Activated gamma-delta T cell treated with anti-CD3 and anti-CD28 coated beads, Interleukin-2, amount 50 U/mL, for 16 hours (primary cell): ENCODE data around the gene MPI.
A peak's percentile ranks its signal among the peaks of the same experiment; 100 is the strongest.
"Not testable (repeated sequence)": the region's sequence is repeated elsewhere in the genome, so short reads cannot be mapped to it uniquely, and the experiment has no call there.

Experiments used
- DNase-seq: peaks from one replicate; pipeline ENCODE4 v3.0.0-alpha.2; 2020; ENCODE audit warnings: low read depth

The MPI gene

DNA sequence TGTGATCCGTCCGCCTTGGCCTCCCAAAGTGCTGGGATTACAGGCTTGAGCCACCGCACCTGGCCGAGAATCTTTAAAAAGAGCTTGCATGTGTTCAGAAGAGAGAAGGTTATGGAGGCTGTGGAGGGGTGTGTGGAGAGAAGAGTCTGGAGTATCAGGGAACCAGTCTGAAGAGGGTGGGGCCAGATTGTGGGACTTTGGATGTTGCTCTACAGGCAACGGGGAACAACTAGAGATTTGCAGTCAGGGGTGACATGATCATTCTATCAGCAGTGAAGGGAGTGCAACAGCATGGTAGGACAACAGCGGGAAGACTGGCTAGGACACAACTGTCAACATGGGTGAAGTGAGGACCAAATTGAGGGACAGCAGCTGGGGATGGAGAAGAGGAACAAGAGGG, 25.5 kb upstream of the MPI start:
- no peak for DNase-seq

DNA sequence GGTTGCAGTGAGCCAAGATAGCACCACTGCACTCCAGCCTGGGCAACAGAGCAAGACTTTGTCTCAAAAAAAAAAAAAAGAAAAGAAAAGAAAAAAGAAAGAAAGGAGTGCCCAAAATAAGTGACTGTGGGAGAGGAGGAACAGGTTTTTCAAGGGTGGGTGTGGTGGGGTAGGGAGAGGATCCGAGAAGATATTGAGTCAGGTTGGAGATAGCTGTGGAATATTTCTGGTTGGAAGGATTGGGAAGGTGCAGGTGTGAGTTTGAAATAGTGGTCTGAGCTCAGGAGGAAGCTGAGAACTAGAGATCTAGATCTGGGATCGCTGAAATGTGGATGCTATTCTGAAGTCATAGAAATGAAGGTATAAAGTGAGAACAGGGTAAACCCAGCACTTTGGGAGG, 24.5 kb upstream of the MPI start:
- no peak for DNase-seq

- DNase-seq: no peak
These were observed 23.8 kb upstream of the MPI start for GRCh38 chr15:74866090-74866489.

- no peak for DNase-seq
These were observed 22.3 kb upstream of the MPI start for GRCh38 chr15:74867466-74868038.

GRCh38 chr15:74868059-74868458, 21.8 kb upstream of the MPI start:
- DNase-seq: no peak

DNA sequence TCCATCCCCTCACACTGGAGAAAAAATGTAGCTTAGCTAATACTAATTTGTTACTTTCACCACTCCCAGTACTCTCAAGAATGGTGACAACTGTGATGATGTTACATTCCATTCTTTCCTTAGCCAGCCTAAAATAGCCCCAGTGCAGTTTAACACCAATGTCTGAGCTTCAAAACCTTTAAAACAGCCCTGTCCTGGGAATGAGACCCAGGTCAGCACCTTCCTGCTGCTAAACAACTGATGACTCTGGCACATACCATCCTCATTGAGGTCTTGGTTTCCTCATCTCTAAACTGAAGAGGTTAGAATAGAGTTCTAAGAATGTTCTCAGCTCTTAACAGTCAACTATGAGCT, 20.5 kb upstream of the MPI start:
- DNase-seq: no peak

DNA sequence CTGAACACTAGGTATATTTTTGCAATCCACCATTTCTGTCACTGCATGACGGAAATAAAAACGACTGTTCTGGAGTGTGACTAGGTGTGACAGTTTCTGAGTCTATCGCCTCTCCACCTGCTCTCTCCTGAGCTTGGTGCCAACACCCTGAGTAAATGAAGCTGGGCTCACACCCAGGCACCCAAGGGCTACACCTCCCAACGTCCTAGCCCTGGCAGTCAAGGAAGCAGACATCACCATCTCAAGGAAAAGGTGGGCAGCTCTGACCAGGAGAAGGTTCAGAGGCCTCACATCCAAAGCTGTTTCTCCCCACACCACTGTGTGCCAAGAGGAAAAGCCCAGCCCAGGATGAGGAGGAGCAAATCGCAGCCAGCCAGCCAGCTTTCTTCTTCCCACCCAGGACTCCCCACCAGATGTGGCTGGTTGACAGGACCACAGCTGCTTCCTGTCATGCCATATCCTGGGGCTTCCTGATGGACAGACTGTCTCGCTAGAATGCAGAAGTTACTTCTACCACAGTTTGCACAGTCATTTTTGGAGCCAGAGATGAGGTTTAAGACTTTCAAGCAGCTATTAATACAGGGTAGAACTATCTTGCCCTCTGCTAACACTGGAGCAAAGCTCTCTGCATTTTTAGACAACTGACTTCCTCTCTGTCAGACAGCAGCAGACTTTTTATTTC, 20.0 kb upstream of the MPI start:
- no peak for DNase-seq

DNA sequence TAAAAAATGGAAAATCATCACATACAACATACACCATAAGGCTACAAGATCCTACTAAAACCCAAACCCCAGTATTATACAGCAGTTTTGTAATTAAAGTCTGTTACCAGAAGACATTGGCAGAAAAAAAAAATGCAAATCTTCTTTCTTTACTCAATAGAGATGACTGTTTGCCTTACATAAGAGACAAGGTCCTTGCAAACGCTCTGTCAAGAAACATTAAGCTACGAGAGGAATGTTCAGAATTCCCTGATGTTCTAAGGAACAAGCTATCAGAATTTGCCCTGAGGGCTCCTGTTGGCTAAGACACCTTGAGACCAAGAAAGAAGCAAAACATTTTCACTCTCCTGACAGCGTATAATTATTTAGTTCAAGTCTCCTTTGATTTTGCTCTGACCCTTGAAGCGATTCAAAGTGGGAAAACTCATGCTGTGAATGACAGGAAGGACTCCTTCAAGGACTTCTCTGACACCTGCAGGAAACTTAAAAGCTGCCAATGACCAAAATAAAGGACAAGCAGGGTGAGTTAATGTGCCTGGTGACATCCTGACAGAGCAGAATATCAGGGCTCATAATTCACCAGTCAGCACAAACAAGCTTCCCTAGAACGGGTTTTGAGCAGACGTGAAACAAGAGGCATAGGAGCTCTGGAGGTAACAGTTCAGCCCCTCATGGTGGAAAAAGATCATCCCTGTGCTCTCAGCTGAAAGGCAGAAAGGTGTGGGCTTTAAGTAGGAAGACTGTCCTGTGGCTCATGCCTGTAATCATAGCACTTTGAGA, 19.2 kb upstream of the MPI start:
- DNase-seq: no peak

DNA sequence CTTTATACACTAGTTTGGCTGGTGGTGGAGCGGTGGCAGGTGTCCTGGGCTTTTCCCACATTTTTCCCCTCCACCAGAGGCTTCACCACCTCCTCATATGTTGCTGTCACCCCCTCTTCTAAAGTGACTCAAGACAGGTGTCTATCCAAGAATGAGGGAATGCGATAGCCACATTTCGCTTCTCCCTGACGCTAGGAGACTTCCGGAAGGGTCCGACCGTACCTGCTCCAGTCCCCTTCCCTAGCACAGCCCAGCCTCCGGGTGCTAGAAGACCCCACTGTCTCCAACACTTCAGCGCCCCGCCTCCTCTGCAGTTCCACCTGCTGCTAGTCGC, 17.2 kb upstream of the MPI start:
- DNase-seq: no peak

DNA sequence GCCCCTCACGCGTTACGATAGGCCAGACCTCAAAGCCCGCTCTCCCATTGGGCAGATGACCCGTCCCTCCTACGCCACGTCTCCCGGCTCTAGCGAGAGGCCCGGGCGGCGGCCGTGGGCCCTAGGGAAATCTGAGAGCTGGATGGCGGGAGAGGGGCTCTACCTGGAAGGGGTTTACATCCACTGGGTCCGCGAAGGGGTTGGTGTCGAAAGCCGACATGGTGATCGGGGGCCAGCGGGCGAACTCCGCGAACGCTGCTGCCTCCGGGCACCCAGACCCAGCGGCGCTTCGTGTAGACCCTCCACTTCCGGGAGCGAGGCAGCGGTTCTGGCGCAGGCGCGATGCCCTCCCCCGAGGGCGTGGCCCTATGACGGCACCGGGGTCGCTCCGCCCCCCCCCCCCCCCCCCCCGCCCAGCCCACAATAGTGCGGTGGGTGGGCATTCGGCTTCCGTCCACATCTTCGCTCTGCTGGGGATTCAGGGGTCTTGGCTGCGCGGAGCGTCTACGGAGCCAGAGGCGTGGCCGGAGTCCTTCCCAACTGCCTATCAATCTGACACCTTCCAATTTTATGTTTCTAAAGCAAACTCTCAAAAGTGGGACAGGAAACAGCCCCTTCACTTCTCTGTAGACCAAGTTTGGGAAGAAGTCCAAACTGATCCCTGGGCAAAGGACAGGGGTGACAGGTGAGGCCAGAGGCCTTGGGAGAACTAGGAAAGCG, 16.6 kb upstream of the MPI start, which contains the start of gene SCAMP2:
Gene SCAMP2 (minus strand): TSS at position 330 of the 720 bp plus-strand sequence. CDS start 110 bp downstream, at position 220.
- DNase-seq: peak; percentile 83

DNA sequence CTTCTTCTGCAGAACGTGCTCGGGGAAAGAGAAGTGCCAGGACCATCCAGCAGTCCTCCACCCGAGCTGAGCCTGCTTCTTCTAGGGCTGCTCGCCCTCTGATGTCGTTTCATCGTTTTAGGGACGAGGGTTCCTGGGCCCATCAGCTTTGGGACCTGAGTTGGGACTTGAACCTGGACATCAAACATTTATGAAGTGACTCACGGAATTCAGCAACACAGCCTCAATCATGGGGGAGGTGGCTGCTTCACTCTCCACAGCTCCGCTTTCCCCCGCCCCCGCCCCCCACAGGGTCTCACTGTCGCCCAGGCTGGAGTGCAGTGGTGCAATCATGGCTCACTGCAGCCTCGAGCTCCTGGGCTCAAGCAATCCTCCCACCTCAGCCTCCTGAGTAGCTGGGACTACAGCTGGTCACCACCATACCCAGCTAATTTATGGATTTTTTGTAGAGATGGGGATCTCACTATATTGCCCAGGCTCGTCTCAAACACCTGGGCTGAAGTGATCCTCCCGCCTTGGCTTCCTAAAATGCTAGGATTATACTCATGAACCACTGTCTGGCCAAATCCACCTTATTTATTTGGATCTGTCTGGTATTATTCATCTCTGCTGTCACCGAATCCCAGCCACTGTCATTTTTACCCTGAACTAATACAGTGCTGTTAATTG, 16.0 kb upstream of the MPI start:
- no peak for DNase-seq

DNA sequence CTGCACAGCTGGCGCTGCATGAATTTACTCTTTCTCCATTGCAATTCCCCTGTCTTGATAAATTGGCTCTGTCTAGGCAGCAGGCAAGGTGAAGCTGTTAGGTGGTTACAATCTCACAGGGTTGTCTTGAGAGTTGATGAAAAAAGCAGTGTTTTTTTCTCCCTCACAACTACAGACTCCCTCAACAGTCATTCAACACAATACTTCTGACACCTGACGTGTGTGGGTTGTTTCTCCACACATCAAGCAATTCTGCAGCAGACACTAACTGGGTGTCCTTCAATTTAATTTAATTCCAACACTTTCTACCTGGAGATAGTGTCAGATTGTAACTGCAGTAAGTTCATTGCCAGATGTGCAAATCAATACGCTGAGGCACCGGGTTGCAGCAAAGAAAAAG, 11.6 kb upstream of the MPI start:
- DNase-seq: no peak

DNA sequence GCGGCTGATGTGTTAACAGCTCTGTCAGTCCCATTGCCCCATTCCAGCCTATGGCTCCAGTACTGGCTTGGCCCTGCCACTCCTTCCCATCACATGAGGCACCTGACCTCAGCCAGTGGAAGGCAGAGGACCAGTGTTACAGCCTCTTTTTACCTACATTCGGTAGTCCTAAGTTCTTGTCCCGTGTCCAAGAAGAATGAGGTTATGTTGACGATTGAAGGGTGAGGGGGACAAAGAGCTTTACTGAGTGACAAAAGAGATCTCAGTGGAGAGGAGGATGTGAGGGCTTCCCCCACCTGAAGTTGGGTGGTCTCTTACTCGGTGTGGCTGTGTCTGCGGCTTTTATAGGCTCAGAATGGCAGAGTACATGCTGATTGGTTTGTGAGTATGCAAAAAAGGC, 7.3 kb upstream of the MPI start:
- DNase-seq: no peak

GRCh38 chr15:74884428-74885223, 5.2 kb upstream of the MPI start:
- no peak for DNase-seq

GRCh38 chr15:74885461-74885860, 4.4 kb upstream of the MPI start:
- DNase-seq: no peak

DNA sequence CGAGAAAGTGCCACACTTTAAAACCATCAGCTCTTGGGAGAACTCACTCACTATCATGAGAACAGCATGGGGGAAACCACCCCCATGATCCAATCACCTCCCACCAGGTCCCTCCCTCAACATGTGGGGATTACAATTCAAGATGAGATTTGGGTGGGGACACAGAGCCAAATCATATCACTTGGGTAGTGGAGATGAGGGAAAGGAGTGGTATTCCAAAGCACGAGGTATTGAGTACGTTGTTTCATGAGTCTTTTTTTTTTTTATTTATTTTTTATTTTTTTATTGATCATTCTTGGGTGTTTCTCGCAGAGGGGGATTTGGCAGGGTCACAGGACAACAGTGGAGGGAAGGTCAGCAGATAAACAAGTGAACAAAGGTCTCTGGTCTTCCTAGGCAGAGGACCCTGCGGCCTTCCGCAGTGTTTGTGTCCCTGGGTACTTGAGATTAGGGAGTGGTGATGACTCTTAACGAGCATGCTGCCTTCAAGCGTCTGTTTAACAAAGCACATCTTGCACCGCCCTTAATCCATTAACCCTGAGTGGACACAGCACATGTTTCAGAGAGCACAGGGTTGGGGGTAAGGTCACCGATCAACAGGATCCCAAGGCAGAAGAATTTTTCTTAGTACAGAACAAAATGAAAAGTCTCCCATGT, 2.2 kb upstream of the MPI start:
- DNase-seq: not testable (repeated sequence)

- no peak for DNase-seq
These were observed 1.1 kb upstream of the MPI start for GRCh38 chr15:74888716-74889115.

- no peak for DNase-seq
These were observed 406 bp upstream of the MPI start for GRCh38 chr15:74889390-74889882.

- DNase-seq: no peak
These were observed 771 bp downstream of the MPI start for GRCh38 chr15:74890665-74890960.

DNA sequence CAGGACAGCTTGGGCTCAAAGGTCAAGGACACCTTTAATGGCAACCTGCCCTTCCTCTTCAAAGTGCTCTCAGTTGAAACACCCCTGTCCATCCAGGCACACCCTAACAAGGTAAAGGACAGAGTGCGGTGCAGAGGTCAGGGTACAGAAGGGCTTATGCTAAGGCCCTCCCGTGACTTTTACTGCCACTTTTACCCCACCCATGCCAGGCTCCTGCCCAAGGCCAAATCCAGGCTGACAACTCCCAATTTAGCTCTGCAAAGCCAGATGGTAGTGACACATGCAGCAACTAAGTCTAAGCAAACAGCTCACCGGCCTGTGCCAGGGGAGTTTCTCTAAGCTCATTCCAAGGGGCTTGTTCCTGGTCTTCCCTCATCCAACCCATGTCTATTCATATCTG, 1.6 kb downstream of the MPI start:
- DNase-seq: no peak

GRCh38 chr15:74892313-74892712, 2.5 kb downstream of the MPI start:
- DNase-seq: no peak
